WTC11 (cell line): ENCODE results near the gene SMIM12. TPM values are rescaled to one million over a fixed set of nuclear protein-coding genes. Genes with fewer than 3 reads are reported as not detected.

Experiments
- ATAC-seq: fragments of 200-7000 bp; cut with Tn5 transposase; 2 replicates; pipeline ENCODE4 v1.10.0; 2021; ENCODE audit warnings: mild to moderate bottlenecking, moderate library complexity
- CTCF ChIA-PET: fragments of 300-600 bp; sonication (Branson Sonifier 250); formaldehyde crosslinking; loops from one replicate; lab custom pipeline; 2021; ENCODE audit warnings: antibody characterized with exemption; lab: Charles Lee
- POLR2A ChIA-PET: fragments of 350-600 bp; sonication (Branson Sonifier 250); formaldehyde crosslinking; loops from one replicate; lab custom pipeline; 2021; ENCODE audit warnings: antibody characterized with exemption; lab: Charles Lee
- DNase-seq: peaks from one replicate; pipeline ENCODE4 v3.0.0; 2021; ENCODE audit warnings: low spot score
- H3K27ac Mint-ChIP-seq: 2 replicates; pipeline ENCODE4 v1.8.0; 2021; ENCODE audit warnings: mixed read lengths
- H3K27me3 Mint-ChIP-seq: 2 replicates; pipeline ENCODE4 v1.8.0; 2021; ENCODE audit warnings: low read depth, mild to moderate bottlenecking, moderate library complexity, mixed read lengths
- H3K36me3 Mint-ChIP-seq: 2 replicates; pipeline ENCODE4 v1.8.0; 2021; ENCODE audit warnings: mixed read lengths
- H3K4me1 Mint-ChIP-seq: 2 replicates; pipeline ENCODE4 v1.8.0; 2022; ENCODE audit warnings: mixed read lengths
- H3K4me3 Mint-ChIP-seq: 2 replicates; pipeline ENCODE4 v1.8.0; 2021; ENCODE audit warnings: mild to moderate bottlenecking, moderate library complexity, mixed read lengths
- H3K9me3 Mint-ChIP-seq: 2 replicates; pipeline ENCODE4 v1.8.0; 2021; ENCODE audit warnings: mixed read lengths
- ATF6 ChIP-seq: sonication (generic); formaldehyde crosslinking; IDR thresholded peaks from 2 replicates; pipeline ENCODE4 v1.8.1; 2023; ENCODE audit warnings: mild to moderate bottlenecking, missing genetic modification reagents
- CTCF ChIP-seq: fragments of 200-600 bp; IDR thresholded peaks from 2 replicates; pipeline ENCODE4 v1.8.0; 2022; ENCODE audit warnings: antibody characterized with exemption
- ESRRA ChIP-seq: sonication (generic); formaldehyde crosslinking; IDR thresholded peaks from 2 replicates; pipeline ENCODE4 v1.8.1; 2022; ENCODE audit warnings: mild to moderate bottlenecking, missing genetic modification reagents, borderline replicate concordance
- FOXK1 ChIP-seq: sonication (generic); formaldehyde crosslinking; IDR thresholded peaks from 2 replicates; pipeline ENCODE4 v1.8.0; 2022; ENCODE audit warnings: mild to moderate bottlenecking, moderate library complexity, missing genetic modification reagents
- IRF1 ChIP-seq: sonication (generic); formaldehyde crosslinking; IDR thresholded peaks from 2 replicates; pipeline ENCODE4 v1.8.0; 2023; ENCODE audit warnings: missing genetic modification reagents
- MXD4 ChIP-seq: fragments of 250-450 bp; sonication (Bioruptor Pico); IDR thresholded peaks from 2 replicates; pipeline ENCODE4 v1.8.0; 2021; ENCODE audit warnings: mild to moderate bottlenecking, moderate library complexity, borderline replicate concordance
- MYBL2 ChIP-seq: sonication (generic); formaldehyde crosslinking; IDR thresholded peaks from 2 replicates; pipeline ENCODE4 v1.8.1; 2023; ENCODE audit warnings: mild to moderate bottlenecking, moderate library complexity, missing genetic modification reagents
- NFYB ChIP-seq: sonication (generic); formaldehyde crosslinking; conservative IDR thresholded peaks from 2 replicates; pipeline ENCODE4 v1.8.0; 2022; ENCODE audit warnings: low read depth, missing genetic modification reagents
- NR3C1 ChIP-seq: sonication (generic); formaldehyde crosslinking; conservative IDR thresholded peaks from 2 replicates; pipeline ENCODE4 v1.8.1; 2023; ENCODE audit warnings: low read depth, mild to moderate bottlenecking, missing genetic modification reagents
- SP1 ChIP-seq: sonication (generic); formaldehyde crosslinking; conservative IDR thresholded peaks from 2 replicates; pipeline ENCODE4 v1.8.1; 2022; ENCODE audit warnings: missing genetic modification reagents
- TEAD1 ChIP-seq: sonication (generic); formaldehyde crosslinking; IDR thresholded peaks from 2 replicates; pipeline ENCODE4 v1.8.0; 2022; ENCODE audit warnings: mild to moderate bottlenecking, missing genetic modification reagents
- ZNF121 ChIP-seq: sonication (generic); formaldehyde crosslinking; IDR thresholded peaks from 2 replicates; pipeline ENCODE4 v1.8.0; 2023; ENCODE audit warnings: missing genetic modification reagents
- ZSCAN18 ChIP-seq: fragments of 250-450 bp; sonication (Bioruptor Pico); IDR thresholded peaks from 2 replicates; pipeline ENCODE4 v2.1.2; 2022; ENCODE audit warnings: mild to moderate bottlenecking, moderate library complexity
- total RNA-seq: library from RNA; stranded (reverse); gene quantifications from 3 replicates; pipeline ENCODE4 v1.2.3, GENCODE V29; 2021
- TF ChIP-seq, protein P1 (sequence below): sonication (generic); formaldehyde crosslinking; IDR thresholded peaks from 2 replicates; pipeline ENCODE4 v1.8.1; 2022; ENCODE audit warnings: mild to moderate bottlenecking, moderate library complexity, missing genetic modification reagents
- TF ChIP-seq, protein P2 (sequence below): sonication (generic); formaldehyde crosslinking; IDR thresholded peaks from 2 replicates; pipeline ENCODE4 v1.8.1; 2023; ENCODE audit warnings: mild to moderate bottlenecking, missing genetic modification reagents, moderate library complexity
- TF ChIP-seq, protein P3 (sequence below): sonication (generic); formaldehyde crosslinking; IDR thresholded peaks from 2 replicates; pipeline ENCODE4 v1.8.1; 2022; ENCODE audit warnings: missing genetic modification reagents, borderline replicate concordance
- TF ChIP-seq, protein P4 (sequence below): fragments of 250-450 bp; sonication (Bioruptor Pico); IDR thresholded peaks from 2 replicates; pipeline ENCODE4 v1.9.0; 2021; ENCODE audit warnings: mild to moderate bottlenecking, borderline replicate concordance

The SMIM12 gene
- total RNA-seq, 1 experiment from 2014 or later, result 34.6 TPM

- no peaks in the 10 kb centered on the region for H3K36me3 Mint-ChIP-seq
- ATAC-seq, result no peak
- TF ChIP-seq, protein P1, sequence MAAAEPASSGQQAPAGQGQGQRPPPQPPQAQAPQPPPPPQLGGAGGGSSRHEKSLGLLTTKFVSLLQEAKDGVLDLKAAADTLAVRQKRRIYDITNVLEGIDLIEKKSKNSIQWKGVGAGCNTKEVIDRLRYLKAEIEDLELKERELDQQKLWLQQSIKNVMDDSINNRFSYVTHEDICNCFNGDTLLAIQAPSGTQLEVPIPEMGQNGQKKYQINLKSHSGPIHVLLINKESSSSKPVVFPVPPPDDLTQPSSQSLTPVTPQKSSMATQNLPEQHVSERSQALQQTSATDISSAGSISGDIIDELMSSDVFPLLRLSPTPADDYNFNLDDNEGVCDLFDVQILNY (CRISPR knock-in tag), result no peak
- TF ChIP-seq CTCF (no peak), NFYB (CRISPR knock-in tag) (no peak), SP1 (no peak), TEAD1 (CRISPR knock-in tag) (no peak), ESRRA (CRISPR knock-in tag) (no peak), ZSCAN18 (no peak), NR3C1 (CRISPR knock-in tag) (no peak), ATF6 (CRISPR knock-in tag) (no peak), MYBL2 (CRISPR knock-in tag) (no peak)
- TF ChIP-seq, protein P2, sequence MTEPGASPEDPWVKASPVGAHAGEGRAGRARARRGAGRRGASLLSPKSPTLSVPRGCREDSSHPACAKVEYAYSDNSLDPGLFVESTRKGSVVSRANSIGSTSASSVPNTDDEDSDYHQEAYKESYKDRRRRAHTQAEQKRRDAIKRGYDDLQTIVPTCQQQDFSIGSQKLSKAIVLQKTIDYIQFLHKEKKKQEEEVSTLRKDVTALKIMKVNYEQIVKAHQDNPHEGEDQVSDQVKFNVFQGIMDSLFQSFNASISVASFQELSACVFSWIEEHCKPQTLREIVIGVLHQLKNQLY (CRISPR knock-in tag), result no peak
- TF ChIP-seq, protein P3, sequence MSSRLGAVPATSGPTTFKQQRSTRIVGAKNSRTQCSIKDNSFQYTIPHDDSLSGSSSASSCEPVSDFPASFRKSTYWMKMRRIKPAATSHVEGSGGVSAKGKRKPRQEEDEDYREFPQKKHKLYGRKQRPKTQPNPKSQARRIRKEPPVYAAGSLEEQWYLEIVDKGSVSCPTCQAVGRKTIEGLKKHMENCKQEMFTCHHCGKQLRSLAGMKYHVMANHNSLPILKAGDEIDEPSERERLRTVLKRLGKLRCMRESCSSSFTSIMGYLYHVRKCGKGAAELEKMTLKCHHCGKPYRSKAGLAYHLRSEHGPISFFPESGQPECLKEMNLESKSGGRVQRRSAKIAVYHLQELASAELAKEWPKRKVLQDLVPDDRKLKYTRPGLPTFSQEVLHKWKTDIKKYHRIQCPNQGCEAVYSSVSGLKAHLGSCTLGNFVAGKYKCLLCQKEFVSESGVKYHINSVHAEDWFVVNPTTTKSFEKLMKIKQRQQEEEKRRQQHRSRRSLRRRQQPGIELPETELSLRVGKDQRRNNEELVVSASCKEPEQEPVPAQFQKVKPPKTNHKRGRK (CRISPR knock-in tag), result no peak
- H3K27me3 Mint-ChIP-seq, result no peaks in the 10 kb centered on the region; the same call in 1 of the 2 replicates
- no peaks in the 10 kb centered on the region for H3K9me3 Mint-ChIP-seq
- ChIA-PET CTCF (interaction anchor here (2.8 kb wide), 1 partner anchor 19 kb away, joined by 15 read pairs; no protein-coding TSS in a partner anchor), POLR2A (no interaction called here)
- H3K27ac Mint-ChIP-seq, result no peak overlapping the region
- DNase-seq, result no peak
- H3K4me1 Mint-ChIP-seq, result no peaks in the 10 kb centered on the region
- H3K4me3 Mint-ChIP-seq, result no peak overlapping the region
Observed at GRCh38 chr1:34833711-34834110, 25.8 kb downstream of the SMIM12 start.

DNA sequence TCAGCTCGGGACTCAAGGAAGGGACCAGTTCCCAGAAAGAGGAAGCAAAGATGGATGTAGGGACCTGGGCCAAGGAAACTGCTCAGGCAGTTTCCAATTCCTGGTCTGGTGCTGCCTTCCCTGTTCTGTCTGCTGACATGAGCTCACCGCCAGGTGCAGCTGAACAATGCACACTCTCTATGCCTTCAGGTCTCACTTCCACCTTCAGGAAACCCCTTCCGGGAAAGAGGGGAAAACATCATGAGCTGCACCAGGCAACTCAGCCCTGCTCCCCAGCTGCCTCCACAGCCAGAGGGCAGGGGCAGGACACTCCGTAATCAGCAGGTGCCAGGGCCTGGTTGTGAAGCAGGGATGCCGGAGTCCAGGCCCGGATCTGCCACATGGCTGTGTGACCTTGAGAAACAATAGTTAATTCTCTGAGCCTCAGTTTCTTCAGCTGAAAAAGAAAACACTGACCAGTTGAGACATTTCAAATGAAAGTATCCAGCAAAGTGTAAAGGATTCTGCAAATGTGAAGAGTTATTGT lies 27.8 kb downstream of the SMIM12 start:
- Mint-ChIP-seq H3K9me3 (no peaks in the 10 kb centered on the region), H3K27ac (no peak overlapping the region), H3K4me3 (no peak overlapping the region), H3K27me3 (no peaks in the 10 kb centered on the region; the same call in 1 of the 2 replicates), H3K36me3 (no peaks in the 10 kb centered on the region), H3K4me1 (no peaks in the 10 kb centered on the region)
- DNase-seq (no peak), ATAC-seq (no peak)
- ChIA-PET CTCF (interaction anchor here (0.8 to 2.8 kb wide), 4 partner anchors 11 to 374 kb away, joined by 3 to 15 read pairs (median 3); no protein-coding TSS in a partner anchor), POLR2A (interaction anchor here (0.6 kb wide), 1 partner anchor 327 kb away, joined by 6 read pairs; no protein-coding TSS in a partner anchor)
- TF ChIP-seq FOXK1, result no peak
- no peak for TF ChIP-seq ZNF121
- no peak for TF ChIP-seq CTCF
- TF ChIP-seq MXD4 (CRISPR knock-in tag), result no peak
- TF ChIP-seq IRF1 (CRISPR knock-in tag), result no peak
- TF ChIP-seq, protein P4, sequence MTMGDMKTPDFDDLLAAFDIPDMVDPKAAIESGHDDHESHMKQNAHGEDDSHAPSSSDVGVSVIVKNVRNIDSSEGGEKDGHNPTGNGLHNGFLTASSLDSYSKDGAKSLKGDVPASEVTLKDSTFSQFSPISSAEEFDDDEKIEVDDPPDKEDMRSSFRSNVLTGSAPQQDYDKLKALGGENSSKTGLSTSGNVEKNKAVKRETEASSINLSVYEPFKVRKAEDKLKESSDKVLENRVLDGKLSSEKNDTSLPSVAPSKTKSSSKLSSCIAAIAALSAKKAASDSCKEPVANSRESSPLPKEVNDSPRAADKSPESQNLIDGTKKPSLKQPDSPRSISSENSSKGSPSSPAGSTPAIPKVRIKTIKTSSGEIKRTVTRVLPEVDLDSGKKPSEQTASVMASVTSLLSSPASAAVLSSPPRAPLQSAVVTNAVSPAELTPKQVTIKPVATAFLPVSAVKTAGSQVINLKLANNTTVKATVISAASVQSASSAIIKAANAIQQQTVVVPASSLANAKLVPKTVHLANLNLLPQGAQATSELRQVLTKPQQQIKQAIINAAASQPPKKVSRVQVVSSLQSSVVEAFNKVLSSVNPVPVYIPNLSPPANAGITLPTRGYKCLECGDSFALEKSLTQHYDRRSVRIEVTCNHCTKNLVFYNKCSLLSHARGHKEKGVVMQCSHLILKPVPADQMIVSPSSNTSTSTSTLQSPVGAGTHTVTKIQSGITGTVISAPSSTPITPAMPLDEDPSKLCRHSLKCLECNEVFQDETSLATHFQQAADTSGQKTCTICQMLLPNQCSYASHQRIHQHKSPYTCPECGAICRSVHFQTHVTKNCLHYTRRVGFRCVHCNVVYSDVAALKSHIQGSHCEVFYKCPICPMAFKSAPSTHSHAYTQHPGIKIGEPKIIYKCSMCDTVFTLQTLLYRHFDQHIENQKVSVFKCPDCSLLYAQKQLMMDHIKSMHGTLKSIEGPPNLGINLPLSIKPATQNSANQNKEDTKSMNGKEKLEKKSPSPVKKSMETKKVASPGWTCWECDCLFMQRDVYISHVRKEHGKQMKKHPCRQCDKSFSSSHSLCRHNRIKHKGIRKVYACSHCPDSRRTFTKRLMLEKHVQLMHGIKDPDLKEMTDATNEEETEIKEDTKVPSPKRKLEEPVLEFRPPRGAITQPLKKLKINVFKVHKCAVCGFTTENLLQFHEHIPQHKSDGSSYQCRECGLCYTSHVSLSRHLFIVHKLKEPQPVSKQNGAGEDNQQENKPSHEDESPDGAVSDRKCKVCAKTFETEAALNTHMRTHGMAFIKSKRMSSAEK, result no peak
